GM23338 (cell line): ENCODE measurements around the gene PHF1. TPM values are rescaled to one million over a fixed set of nuclear protein-coding genes. Genes with fewer than 3 reads are reported as not detected.

ENCODE experiments used
- ATAC-seq: fragments of 200-7000 bp; cut with Tn5 transposase; 3 replicates; pipeline ENCODE4 v1.9.1; 2020
- DNase-seq: peaks from one replicate; pipeline ENCODE4 v3.0.0-alpha.2; 2015; ENCODE audit warnings: low spot score
- H2AFZ ChIP-seq: fragments of 200-600 bp; sonication (generic); 2 replicates; pipeline ENCODE4 v1.8.0; 2016; ENCODE audit warnings: antibody characterized with exemption, mild to moderate bottlenecking, moderate library complexity
- H3F3A ChIP-seq: fragments of 200-600 bp; sonication (generic); replicated peaks from 2 replicates; pipeline ENCODE4 v1.8.0; 2017; ENCODE audit warnings: antibody characterized with exemption, mixed run types, low read depth
- H3K27ac ChIP-seq: fragments of 200-600 bp; sonication (generic); 2 replicates; pipeline ENCODE4 v1.6.1; 2016; ENCODE audit warnings: low read depth
- H3K27me3 ChIP-seq: fragments of 200-600 bp; sonication (generic); 2 replicates; pipeline ENCODE4 v1.8.0; 2016; ENCODE audit warnings: mild to moderate bottlenecking, mixed run types, moderate library complexity; ENCODE audit not compliant: insufficient read depth
- H3K36me3 ChIP-seq: fragments of 200-600 bp; sonication (generic); 2 replicates; pipeline ENCODE4 v1.8.0; 2016; ENCODE audit warnings: mild to moderate bottlenecking; ENCODE audit not compliant: insufficient read depth
- H3K4me1 ChIP-seq: fragments of 200-600 bp; sonication (generic); 2 replicates; pipeline ENCODE4 v1.8.0; 2016; ENCODE audit warnings: mild to moderate bottlenecking, moderate library complexity; ENCODE audit not compliant: insufficient read depth
- H3K4me2 ChIP-seq: fragments of 200-600 bp; sonication (generic); 2 replicates; pipeline ENCODE4 v1.7.1; 2017; ENCODE audit warnings: mixed run types
- H3K4me3 ChIP-seq: fragments of 200-600 bp; sonication (generic); 2 replicates; pipeline ENCODE4 v1.6.1; 2016; ENCODE audit warnings: mixed run types
- H3K79me2 ChIP-seq: fragments of 200-600 bp; sonication (generic); replicated peaks from 2 replicates; pipeline ENCODE4 v1.8.0; 2017; ENCODE audit warnings: mild to moderate bottlenecking; ENCODE audit not compliant: insufficient read depth
- H3K9me2 ChIP-seq: fragments of 200-600 bp; sonication (generic); 2 replicates; pipeline ENCODE4 v1.8.0; 2017; ENCODE audit not compliant: insufficient read depth
- H4K20me1 ChIP-seq: fragments of 200-600 bp; sonication (generic); replicated peaks from 2 replicates; pipeline ENCODE4 v1.8.0; 2017; ENCODE audit warnings: mild to moderate bottlenecking; ENCODE audit not compliant: insufficient read depth
- H3K27ac Mint-ChIP-seq: 2 replicates; pipeline ENCODE4 v1.8.0; 2020; ENCODE audit warnings: inconsistent platforms, mild to moderate bottlenecking, moderate library complexity, mixed read lengths
- H3K27me3 Mint-ChIP-seq: 3 replicates; pipeline ENCODE4 v1.8.0; 2022; ENCODE audit warnings: low read depth, mild to moderate bottlenecking, moderate library complexity, mixed read lengths, inconsistent platforms; ENCODE audit not compliant: insufficient read depth, poor library complexity
- H3K36me3 Mint-ChIP-seq: 3 replicates; pipeline ENCODE4 v1.8.0; 2021; ENCODE audit warnings: low read depth, mild to moderate bottlenecking, inconsistent platforms, moderate library complexity, mixed read lengths
- H3K4me1 Mint-ChIP-seq: 3 replicates; pipeline ENCODE4 v1.8.0; 2020; ENCODE audit warnings: mild to moderate bottlenecking, inconsistent platforms, mixed read lengths
- H3K4me3 Mint-ChIP-seq: 3 replicates; pipeline ENCODE4 v1.8.0; 2021; ENCODE audit warnings: moderate library complexity, mild to moderate bottlenecking, inconsistent platforms, mixed read lengths
- H3K9me3 Mint-ChIP-seq: 3 replicates; pipeline ENCODE4 v1.8.0; 2020; ENCODE audit warnings: moderate library complexity, mild to moderate bottlenecking, inconsistent platforms, mixed read lengths
- CREB1 ChIP-seq: fragments of 250-450 bp; sonication (Bioruptor Pico); IDR thresholded peaks from 2 replicates; pipeline ENCODE4 v1.5.0; 2020; ENCODE audit warnings: low read depth, mild to moderate bottlenecking, moderate library complexity
- EZH2 ChIP-seq: fragments of 200-600 bp; sonication (generic); IDR thresholded peaks from one replicate; pipeline ENCODE4 v1.8.0; 2017; ENCODE audit warnings: antibody characterized with exemption, mild to moderate bottlenecking, low read depth; ENCODE audit not compliant: unreplicated experiment
- EZH2phosphoT487 ChIP-seq: fragments of 200-600 bp; sonication (generic); IDR thresholded peaks from one replicate; pipeline ENCODE4 v1.8.1; 2018; ENCODE audit warnings: antibody characterized with exemption; ENCODE audit not compliant: unreplicated experiment
- JUNB ChIP-seq: IDR thresholded peaks from one replicate; pipeline ENCODE4 v1.6.1; 2016; ENCODE audit warnings: antibody characterized with exemption; ENCODE audit not compliant: unreplicated experiment
- NANOG ChIP-seq: IDR thresholded peaks from 2 replicates; pipeline ENCODE4 v1.6.1; 2016; ENCODE audit warnings: antibody characterized with exemption, borderline replicate concordance
- POLR2AphosphoS5 ChIP-seq: IDR thresholded peaks from 2 replicates; pipeline ENCODE4 v1.6.1; 2016; ENCODE audit warnings: antibody characterized with exemption, low read depth
- STAT1 ChIP-seq: IDR thresholded peaks from one replicate; pipeline ENCODE4 v1.6.1; 2016; ENCODE audit warnings: antibody characterized with exemption; ENCODE audit not compliant: unreplicated experiment
- ZNF114 ChIP-seq: fragments of 250-450 bp; sonication (Bioruptor Pico); IDR thresholded peaks from 2 replicates; pipeline ENCODE4 v1.5.0; 2020; ENCODE audit warnings: mild to moderate bottlenecking, moderate library complexity
- ZNF331 ChIP-seq: fragments of 250-450 bp; sonication (Bioruptor Pico); IDR thresholded peaks from 2 replicates; pipeline ENCODE4 v1.5.0; 2020; ENCODE audit warnings: low read depth, mild to moderate bottlenecking, moderate library complexity
- polyA plus RNA-seq: library from polyadenylated mRNA; unstranded; fragments of >200 nt; fragmentation: Nextera tagmentation; extraction: Ambion mirVana; gene quantifications from 2 replicates; pipeline ENCODE4 v1.2.1, GENCODE V29; 2016
- total RNA-seq: library from RNA; depleted of rRNA; stranded (reverse); fragments of >200 nt; shearing (Covaris generic); gene quantifications from 2 replicates; pipeline ENCODE4 v1.2.3, GENCODE V29; 2014
- TF ChIP-seq, protein P1 (sequence below): fragments of 250-450 bp; sonication (Bioruptor Pico); IDR thresholded peaks from 2 replicates; pipeline ENCODE4 v1.5.0; 2020; ENCODE audit warnings: mild to moderate bottlenecking, moderate library complexity

PHF1 gene
- total and polyA plus RNA-seq, 2 experiments from 2014 or later = 29.4 to 46.7 TPM

DNA sequence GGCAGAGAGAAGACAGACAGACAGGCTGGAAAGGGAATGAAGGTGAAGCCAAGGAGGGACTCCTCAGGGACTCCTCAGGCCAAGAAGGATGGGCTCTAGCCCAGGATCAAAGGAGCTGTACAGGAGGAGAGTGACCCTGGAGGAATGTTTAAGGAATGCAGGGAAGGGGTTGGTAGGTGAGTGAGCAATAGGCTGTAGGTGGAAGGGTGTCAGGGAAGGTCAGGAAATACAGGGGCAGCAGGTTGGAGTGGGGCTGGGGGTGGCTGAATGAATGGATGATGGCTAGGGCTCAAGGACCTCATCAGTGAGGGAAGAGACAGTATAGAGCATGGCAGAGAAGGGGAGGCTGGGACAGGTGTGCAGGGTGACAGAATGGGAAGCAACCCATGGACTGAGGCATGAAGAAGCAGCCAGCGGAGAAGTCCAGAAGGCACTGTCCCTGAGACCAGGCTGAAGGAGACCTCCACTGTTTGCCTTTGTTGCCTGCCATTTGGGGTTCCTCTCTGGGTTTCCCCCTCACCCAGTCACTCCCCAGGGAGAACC, 22.3 kb downstream of the PHF1 start (continued):
- TF ChIP-seq STAT1 (no peak), ZNF331 (CRISPR knock-in tag) (no peak), POLR2AphosphoS5 (no peak), JUNB (no peak), ZNF114 (CRISPR knock-in tag) (no peak), CREB1 (CRISPR knock-in tag) (no peak), NANOG (no peak), EZH2 (no peak), EZH2phosphoT487 (no peak)
- TF ChIP-seq, protein P1, sequence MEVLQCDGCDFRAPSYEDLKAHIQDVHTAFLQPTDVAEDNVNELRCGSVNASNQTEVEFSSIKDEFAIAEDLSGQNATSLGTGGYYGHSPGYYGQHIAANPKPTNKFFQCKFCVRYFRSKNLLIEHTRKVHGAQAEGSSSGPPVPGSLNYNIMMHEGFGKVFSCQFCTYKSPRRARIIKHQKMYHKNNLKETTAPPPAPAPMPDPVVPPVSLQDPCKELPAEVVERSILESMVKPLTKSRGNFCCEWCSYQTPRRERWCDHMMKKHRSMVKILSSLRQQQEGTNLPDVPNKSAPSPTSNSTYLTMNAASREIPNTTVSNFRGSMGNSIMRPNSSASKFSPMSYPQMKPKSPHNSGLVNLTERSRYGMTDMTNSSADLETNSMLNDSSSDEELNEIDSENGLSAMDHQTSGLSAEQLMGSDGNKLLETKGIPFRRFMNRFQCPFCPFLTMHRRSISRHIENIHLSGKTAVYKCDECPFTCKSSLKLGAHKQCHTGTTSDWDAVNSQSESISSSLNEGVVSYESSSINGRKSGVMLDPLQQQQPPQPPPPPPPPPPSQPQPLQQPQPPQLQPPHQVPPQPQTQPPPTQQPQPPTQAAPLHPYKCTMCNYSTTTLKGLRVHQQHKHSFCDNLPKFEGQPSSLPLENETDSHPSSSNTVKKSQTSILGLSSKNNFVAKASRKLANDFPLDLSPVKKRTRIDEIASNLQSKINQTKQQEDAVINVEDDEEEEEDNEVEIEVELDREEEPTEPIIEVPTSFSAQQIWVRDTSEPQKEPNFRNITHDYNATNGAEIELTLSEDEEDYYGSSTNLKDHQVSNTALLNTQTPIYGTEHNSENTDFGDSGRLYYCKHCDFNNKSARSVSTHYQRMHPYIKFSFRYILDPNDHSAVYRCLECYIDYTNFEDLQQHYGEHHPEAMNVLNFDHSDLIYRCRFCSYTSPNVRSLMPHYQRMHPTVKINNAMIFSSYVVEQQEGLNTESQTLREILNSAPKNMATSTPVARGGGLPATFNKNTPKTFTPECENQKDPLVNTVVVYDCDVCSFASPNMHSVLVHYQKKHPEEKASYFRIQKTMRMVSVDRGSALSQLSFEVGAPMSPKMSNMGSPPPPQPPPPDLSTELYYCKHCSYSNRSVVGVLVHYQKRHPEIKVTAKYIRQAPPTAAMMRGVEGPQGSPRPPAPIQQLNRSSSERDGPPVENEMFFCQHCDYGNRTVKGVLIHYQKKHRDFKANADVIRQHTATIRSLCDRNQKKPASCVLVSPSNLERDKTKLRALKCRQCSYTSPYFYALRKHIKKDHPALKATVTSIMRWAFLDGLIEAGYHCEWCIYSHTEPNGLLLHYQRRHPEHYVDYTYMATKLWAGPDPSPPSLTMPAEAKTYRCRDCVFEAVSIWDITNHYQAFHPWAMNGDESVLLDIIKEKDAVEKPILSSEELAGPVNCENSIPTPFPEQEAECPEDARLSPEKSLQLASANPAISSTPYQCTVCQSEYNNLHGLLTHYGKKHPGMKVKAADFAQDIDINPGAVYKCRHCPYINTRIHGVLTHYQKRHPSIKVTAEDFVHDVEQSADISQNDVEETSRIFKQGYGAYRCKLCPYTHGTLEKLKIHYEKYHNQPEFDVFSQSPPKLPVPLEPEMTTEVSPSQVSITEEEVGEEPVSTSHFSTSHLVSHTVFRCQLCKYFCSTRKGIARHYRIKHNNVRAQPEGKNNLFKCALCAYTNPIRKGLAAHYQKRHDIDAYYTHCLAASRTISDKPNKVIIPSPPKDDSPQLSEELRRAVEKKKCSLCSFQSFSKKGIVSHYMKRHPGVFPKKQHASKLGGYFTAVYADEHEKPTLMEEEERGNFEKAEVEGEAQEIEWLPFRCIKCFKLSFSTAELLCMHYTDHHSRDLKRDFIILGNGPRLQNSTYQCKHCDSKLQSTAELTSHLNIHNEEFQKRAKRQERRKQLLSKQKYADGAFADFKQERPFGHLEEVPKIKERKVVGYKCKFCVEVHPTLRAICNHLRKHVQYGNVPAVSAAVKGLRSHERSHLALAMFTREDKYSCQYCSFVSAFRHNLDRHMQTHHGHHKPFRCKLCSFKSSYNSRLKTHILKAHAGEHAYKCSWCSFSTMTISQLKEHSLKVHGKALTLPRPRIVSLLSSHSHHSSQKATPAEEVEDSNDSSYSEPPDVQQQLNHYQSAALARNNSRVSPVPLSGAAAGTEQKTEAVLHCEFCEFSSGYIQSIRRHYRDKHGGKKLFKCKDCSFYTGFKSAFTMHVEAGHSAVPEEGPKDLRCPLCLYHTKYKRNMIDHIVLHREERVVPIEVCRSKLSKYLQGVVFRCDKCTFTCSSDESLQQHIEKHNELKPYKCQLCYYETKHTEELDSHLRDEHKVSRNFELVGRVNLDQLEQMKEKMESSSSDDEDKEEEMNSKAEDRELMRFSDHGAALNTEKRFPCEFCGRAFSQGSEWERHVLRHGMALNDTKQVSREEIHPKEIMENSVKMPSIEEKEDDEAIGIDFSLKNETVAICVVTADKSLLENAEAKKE (CRISPR knock-in tag) = no peak

DNA sequence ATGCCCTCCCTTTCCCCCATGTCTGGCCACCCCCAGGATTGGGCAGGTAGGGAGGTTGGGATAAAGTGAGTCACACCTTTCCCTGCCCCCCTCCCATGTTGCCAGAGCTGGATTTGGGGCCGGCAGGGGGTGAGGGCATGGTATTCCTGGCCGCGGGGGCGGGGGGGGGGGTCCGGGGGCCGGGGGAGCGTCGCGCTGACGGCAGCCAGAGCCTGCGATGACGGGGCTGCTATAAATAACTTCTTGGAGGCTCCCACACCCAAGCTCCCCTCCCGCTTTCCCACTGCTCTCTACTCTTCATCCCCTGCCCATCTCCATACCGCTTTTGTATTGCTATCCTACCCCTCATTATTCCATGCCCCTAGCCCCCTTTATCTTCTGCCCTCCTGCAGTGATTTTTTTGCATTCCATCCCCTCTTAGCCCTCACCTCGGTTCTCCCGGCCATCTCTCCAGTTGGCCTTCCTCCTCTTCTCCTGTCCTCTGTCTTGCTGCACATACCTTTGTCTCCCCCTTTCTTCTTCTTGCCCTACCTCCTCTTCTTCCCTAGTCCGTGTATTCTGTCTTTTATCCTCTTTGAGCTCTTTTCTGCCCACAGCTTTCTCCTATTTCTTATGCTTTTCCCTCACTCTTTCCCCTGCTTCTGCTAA, 22.9 kb downstream of the PHF1 start:
- no peaks in the 10 kb centered on the region for H3K9me2 ChIP-seq
- H3K27ac ChIP-seq = peak overlapping the region; percentile 100
- H3K4me3 Mint-ChIP-seq = peak overlapping the region; percentile 80
- H3K79me2 ChIP-seq = peaks cover 61% of the 10 kb centered on the region
- peak overlapping the region; percentile 90 for H3K4me2 ChIP-seq
- H3K27me3 Mint-ChIP-seq = peaks cover 19% of the 10 kb centered on the region
- H3K27me3 ChIP-seq = no peaks in the 10 kb centered on the region
- peak overlapping the region; percentile 90 for H3K27ac Mint-ChIP-seq
- H3K36me3 ChIP-seq = peaks cover 36% of the 10 kb centered on the region
- peak overlapping the region; percentile 64 for H3K4me3 ChIP-seq
- no peaks in the 10 kb centered on the region for H3K9me3 Mint-ChIP-seq
- DNase-seq (peak; percentile 64), ATAC-seq (peak; percentile 52)
- H3F3A ChIP-seq = peaks cover 23% of the 10 kb centered on the region; the same call in 1 of the 2 replicates
- no peak overlapping the region for H2AFZ ChIP-seq
- peaks cover 62% of the 10 kb centered on the region for H3K36me3 Mint-ChIP-seq
- H3K4me1 ChIP-seq = peaks cover 51% of the 10 kb centered on the region
- no peaks in the 10 kb centered on the region; the same call in 1 of the 2 replicates for H4K20me1 ChIP-seq
- H3K4me1 Mint-ChIP-seq = peaks cover 50% of the 10 kb centered on the region
- no peak for TF ChIP-seq POLR2AphosphoS5
- TF ChIP-seq, protein P1 (CRISPR knock-in tag) = no peak
